RWPE2 (cell line): ENCODE data around the gene ALMS1.
"Not testable (repeated sequence)": the region's sequence is repeated elsewhere in the genome, so short reads cannot be mapped to it uniquely, and the experiment has no call there.

Source experiments
- ATAC-seq: fragments of 200-7000 bp; cut with Tn5 transposase; 3 replicates; pipeline ENCODE4 v1.9.1; 2021; ENCODE audit warnings: low read depth
- DNase-seq: peaks from one replicate; pipeline ENCODE4 v3.0.0-alpha.2; 2020; ENCODE audit warnings: low spot score
- H3K27ac ChIP-seq: fragments of 450-650 bp; 2 replicates; pipeline ENCODE4 v1.5.1; 2017; ENCODE audit warnings: mild to moderate bottlenecking; ENCODE audit not compliant: poor library complexity, severe bottlenecking
- H3K27me3 ChIP-seq: fragments of 250-450 bp; sonication (Bioruptor Pico); 2 replicates; pipeline ENCODE4 v1.5.1; 2021; ENCODE audit warnings: mild to moderate bottlenecking, moderate library complexity; ENCODE audit not compliant: insufficient read depth, poor library complexity, severe bottlenecking
- H3K36me3 ChIP-seq: fragments of 250-450 bp; sonication (Bioruptor Pico); 2 replicates; pipeline ENCODE4 v1.5.1; 2020; ENCODE audit warnings: low read depth, mild to moderate bottlenecking, moderate library complexity
- H3K4me1 ChIP-seq: fragments of 250-450 bp; sonication (Bioruptor Pico); 2 replicates; pipeline ENCODE4 v1.5.1; 2021; ENCODE audit warnings: mild to moderate bottlenecking, moderate library complexity; ENCODE audit not compliant: insufficient read depth, poor library complexity, severe bottlenecking
- H3K4me3 ChIP-seq: fragments of 250-450 bp; sonication (Bioruptor Pico); 2 replicates; pipeline ENCODE4 v1.5.1; 2021; ENCODE audit warnings: mild to moderate bottlenecking, moderate library complexity; ENCODE audit not compliant: severe bottlenecking
- H3K9me3 ChIP-seq: fragments of 250-450 bp; sonication (Bioruptor Pico); 2 replicates; pipeline ENCODE4 v1.5.1; 2021; ENCODE audit warnings: mild to moderate bottlenecking, moderate library complexity; ENCODE audit not compliant: severe bottlenecking
- CTCF ChIP-seq: fragments of 450-650 bp; IDR thresholded peaks from one replicate; pipeline ENCODE4 v1.5.1; 2017; ENCODE audit warnings: mild to moderate bottlenecking, moderate library complexity; ENCODE audit not compliant: poor library complexity, severe bottlenecking

ALMS1 gene

DNA sequence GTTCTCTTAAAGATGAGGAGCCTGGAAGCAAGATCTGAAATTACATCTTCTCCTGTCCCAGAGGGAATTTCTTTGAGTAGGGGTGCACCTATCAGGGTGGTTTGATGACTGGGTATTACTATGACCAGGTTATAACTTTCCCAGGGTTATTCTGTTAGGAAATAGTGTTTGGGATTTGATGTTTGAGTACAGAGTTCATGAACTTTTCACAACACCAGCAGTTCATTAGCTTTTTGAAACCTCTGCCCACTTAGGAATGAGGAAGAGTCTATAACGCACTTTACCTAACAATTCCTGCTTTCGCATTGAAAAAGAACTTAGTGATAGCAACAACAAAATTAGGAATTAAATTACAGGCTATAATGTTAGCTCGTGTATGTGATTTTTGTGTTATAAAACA, 58.6 kb downstream of the ALMS1 start:
- H3K27me3 ChIP-seq, result no peaks in the 10 kb centered on the region
- H3K36me3 ChIP-seq, result peaks cover 12% of the 10 kb centered on the region
- no peak for ATAC-seq
- H3K27ac ChIP-seq, result no peak overlapping the region
- H3K4me1 ChIP-seq, result no peaks in the 10 kb centered on the region
- no peak overlapping the region for H3K4me3 ChIP-seq
- DNase-seq, result no peak
- no peaks in the 10 kb centered on the region for H3K9me3 ChIP-seq
- no peak for TF ChIP-seq CTCF

GRCh38 chr2:73448856-73449255, 63.2 kb downstream of the ALMS1 start:
- H3K4me3 ChIP-seq, result no peak overlapping the region
- no peaks in the 10 kb centered on the region for H3K9me3 ChIP-seq
- no peak for DNase-seq
- H3K27me3 ChIP-seq, result no peaks in the 10 kb centered on the region
- no peaks in the 10 kb centered on the region for H3K4me1 ChIP-seq
- TF ChIP-seq CTCF, result no peak
- H3K36me3 ChIP-seq, result peaks cover 11% of the 10 kb centered on the region; the same call in 1 of the 2 replicates
- no peak for ATAC-seq
- no peak overlapping the region for H3K27ac ChIP-seq

DNA sequence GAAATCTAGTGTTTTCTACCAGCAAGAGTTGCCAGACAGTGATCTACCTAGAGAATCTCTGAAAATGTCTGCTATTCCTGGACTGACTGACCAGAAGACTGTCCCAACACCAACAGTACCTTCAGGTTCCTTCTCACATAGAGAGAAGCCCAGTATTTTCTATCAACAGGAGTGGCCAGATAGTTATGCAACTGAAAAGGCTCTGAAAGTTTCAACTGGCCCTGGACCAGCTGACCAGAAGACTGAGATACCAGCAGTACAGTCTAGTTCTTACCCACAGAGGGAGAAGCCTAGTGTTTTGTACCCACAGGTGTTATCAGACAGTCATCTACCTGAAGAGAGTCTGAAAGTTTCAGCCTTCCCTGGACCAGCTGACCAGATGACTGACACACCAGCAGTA, 63.8 kb downstream of the ALMS1 start:
- DNase-seq (no peak), ATAC-seq (no peak)
- Histone ChIP-seq H3K27me3 (no peaks in the 10 kb centered on the region), H3K4me3 (no peak overlapping the region), H3K9me3 (no peaks in the 10 kb centered on the region), H3K4me1 (no peaks in the 10 kb centered on the region), H3K36me3 (peaks cover 11% of the 10 kb centered on the region; the same call in 1 of the 2 replicates), H3K27ac (no peak overlapping the region)
- TF ChIP-seq CTCF, result no peak

DNA sequence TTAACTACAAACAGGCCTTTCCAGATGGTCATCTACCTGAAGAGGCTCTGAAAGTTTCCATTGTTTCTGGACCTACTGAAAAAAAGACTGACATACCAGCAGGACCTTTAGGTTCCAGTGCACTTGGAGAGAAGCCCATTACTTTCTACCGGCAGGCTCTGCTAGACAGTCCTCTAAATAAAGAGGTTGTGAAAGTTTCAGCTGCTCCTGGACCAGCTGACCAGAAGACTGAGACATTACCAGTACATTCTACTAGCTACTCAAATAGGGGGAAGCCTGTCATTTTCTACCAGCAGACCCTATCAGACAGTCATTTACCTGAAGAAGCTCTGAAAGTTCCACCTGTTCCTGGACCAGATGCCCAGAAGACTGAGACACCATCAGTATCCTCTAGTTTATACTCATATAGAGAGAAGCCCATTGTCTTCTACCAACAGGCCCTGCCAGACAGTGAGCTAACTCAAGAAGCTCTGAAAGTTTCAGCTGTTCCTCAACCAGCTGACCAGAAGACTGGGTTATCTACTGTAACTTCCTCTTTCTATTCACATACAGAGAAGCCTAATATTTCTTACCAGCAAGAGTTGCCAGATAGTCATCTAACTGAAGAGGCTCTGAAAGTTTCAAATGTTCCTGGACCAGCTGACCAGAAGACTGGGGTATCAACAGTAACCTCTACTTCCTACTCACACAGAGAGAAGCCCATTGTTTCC, 65.8 kb downstream of the ALMS1 start:
- no peaks in the 10 kb centered on the region for H3K4me1 ChIP-seq
- H3K9me3 ChIP-seq, result no peaks in the 10 kb centered on the region
- H3K27me3 ChIP-seq, result no peaks in the 10 kb centered on the region
- no peak overlapping the region for H3K27ac ChIP-seq
- no peak overlapping the region for H3K4me3 ChIP-seq
- TF ChIP-seq CTCF, result no peak
- DNase-seq (no peak), ATAC-seq (no peak)
- H3K36me3 ChIP-seq, result peaks cover 11% of the 10 kb centered on the region

- no peaks in the 10 kb centered on the region for H3K4me1 ChIP-seq
- H3K27me3 ChIP-seq, result no peaks in the 10 kb centered on the region
- ATAC-seq, result no peak
- no peak overlapping the region for H3K4me3 ChIP-seq
- H3K36me3 ChIP-seq, result peaks cover 7% of the 10 kb centered on the region
- no peak overlapping the region for H3K27ac ChIP-seq
- no peak for DNase-seq
- H3K9me3 ChIP-seq, result peaks cover 3% of the 10 kb centered on the region
- no peak for TF ChIP-seq CTCF
These were observed 72.3 kb downstream of the ALMS1 start for GRCh38 chr2:73457982-73458381.

DNA sequence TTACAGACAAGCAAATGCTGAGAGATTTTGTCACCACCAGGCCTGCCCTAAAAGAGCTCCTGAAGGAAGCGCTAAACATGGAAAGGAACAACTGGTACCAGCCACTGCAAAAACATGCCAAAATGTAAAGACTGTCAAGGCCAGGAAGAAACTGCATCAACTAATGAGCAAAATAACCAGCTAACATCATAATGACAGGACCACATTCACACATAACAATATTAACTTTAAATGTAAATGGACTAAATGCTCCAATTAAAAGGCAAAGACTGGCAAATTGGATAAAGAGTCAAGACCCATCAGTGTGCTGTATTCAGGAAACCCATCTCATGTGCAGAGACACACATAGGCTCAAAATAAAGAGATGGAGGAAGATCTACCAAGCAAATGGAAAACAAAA, 76.8 kb downstream of the ALMS1 start:
- not testable (repeated sequence) for H3K4me3 ChIP-seq, ATAC-seq, H3K4me1 ChIP-seq, H3K27me3 ChIP-seq, H3K27ac ChIP-seq, H3K9me3 ChIP-seq, H3K36me3 ChIP-seq, DNase-seq
